Erythroblast (primary cell): ENCODE results near the gene ANO1.

Experiments
- GATA1 ChIP-seq: IDR thresholded peaks from 2 replicates; pipeline ENCODE4 v1.6.1; 2011; ENCODE audit warnings: low read depth, mild to moderate bottlenecking, control low read depth, low read length, moderate library complexity
- POLR2A ChIP-seq: IDR thresholded peaks from 2 replicates; pipeline ENCODE4 v1.6.1; 2011; ENCODE audit warnings: mild to moderate bottlenecking, low read length

- no peak for TF ChIP-seq POLR2A
- TF ChIP-seq GATA1 = no peak
Measured at GRCh38 chr11:70134490-70134889, 56.4 kb downstream of the ANO1 start.
